Keratinocyte (primary cell): ENCODE data around the gene GRWD1.

ENCODE experiments used
- CTCF ChIP-seq, 3 experiments: IDR thresholded peaks in 1 of 3; conservative IDR thresholded peaks in 1 of 3; optimal IDR thresholded peaks in 1 of 3; 2 replicates in 2 of 3; 3 replicates in 1 of 3; pipeline versions ENCODE3 to v1.5.1; 2011; ENCODE audit warnings: low read length in 3 of 3, mild to moderate bottlenecking in 3 of 3, moderate library complexity in 2 of 3, control low read depth in 1 of 3, inconsistent platforms in 1 of 3; ENCODE audit not compliant: insufficient read depth in 2 of 3; ENCODE audit errors: extremely low read depth in 1 of 3
- EZH2 ChIP-seq: IDR thresholded peaks from one replicate; pipeline ENCODE4 v1.6.1; 2012; ENCODE audit warnings: inconsistent platforms, mild to moderate bottlenecking, low read length, moderate library complexity

- TF ChIP-seq CTCF (optimal IDR thresholded peaks at IDR 0.05 in 1 of 3, IDR thresholded peaks at IDR 0.05 in 1 of 3, conservative IDR thresholded peaks at IDR 0.05 in 1 of 3; ENCODE audit: extremely low read depth in 1 of 3, insufficient read depth in 2 of 3, low read length in 3 of 3) (no peak), EZH2 (no peak)
Observed at GRCh38 chr19:48396016-48396823, 49.6 kb upstream of the GRWD1 start.
